OCI-M1 (cell line): ENCODE data around the gene FAM174C.
A peak's percentile ranks its signal among the peaks of the same experiment; 100 is the strongest.

ENCODE experiments used
- DNase-seq: peaks from one replicate; lab custom pipeline; 2025; lab: John Stamatoyannopoulos, UW

FAM174C gene

GRCh38 chr19:1261798-1262622, 13.3 kb upstream of the FAM174C start:
- no peak for DNase-seq

- no peak for DNase-seq
Measured at GRCh38 chr19:1262623-1263123, 12.7 kb upstream of the FAM174C start.

- no peak for DNase-seq
Measured at GRCh38 chr19:1263188-1263587, 12.1 kb upstream of the FAM174C start.

- DNase-seq = no peak
Measured at GRCh38 chr19:1264801-1265614, 10.3 kb upstream of the FAM174C start.

GRCh38 chr19:1265615-1266128, 9.7 kb upstream of the FAM174C start:
- no peak for DNase-seq

GRCh38 chr19:1266129-1266915, 9.0 kb upstream of the FAM174C start:
- peak; percentile 81 for DNase-seq

- DNase-seq = peak; percentile 69
Measured at GRCh38 chr19:1266916-1267476, 8.3 kb upstream of the FAM174C start.

GRCh38 chr19:1267477-1268225, 7.7 kb upstream of the FAM174C start:
- DNase-seq = peak; percentile 17

- no peak for DNase-seq
Measured at GRCh38 chr19:1268226-1269064, 6.9 kb upstream of the FAM174C start.

GRCh38 chr19:1269065-1269477, 6.3 kb upstream of the FAM174C start, which contains the start of gene CIRBP:
TSS of gene CIRBP (plus strand) at chr19:1269332. CDS start at chr19:1270934, 1,602 bp downstream.
- DNase-seq = peak; percentile 97

GRCh38 chr19:1269478-1270212, 5.7 kb upstream of the FAM174C start:
- peak; percentile 75 for DNase-seq

- no peak for DNase-seq
Measured at GRCh38 chr19:1270213-1270853, 5.0 kb upstream of the FAM174C start.

- no peak for DNase-seq
Measured at GRCh38 chr19:1270854-1271527, 4.3 kb upstream of the FAM174C start.

- DNase-seq = no peak
Measured at GRCh38 chr19:1271528-1272422, 3.6 kb upstream of the FAM174C start.

- DNase-seq = no peak
Measured at GRCh38 chr19:1272423-1273262, 2.7 kb upstream of the FAM174C start.
